Stimulated activated CD4-positive, alpha-beta T cell treated with anti-CD3 and anti-CD28 coated beads, TNF-alpha, amount 100 ng/mL, for 4 hours (primary cell): ENCODE measurements around the gene ZNF646.
"Not testable (repeated sequence)": the region's sequence is repeated elsewhere in the genome, so short reads cannot be mapped to it uniquely, and the experiment has no call there.

Experiments used
- DNase-seq, 3 experiments: peaks; one replicate each; pipeline ENCODE4 v3.0.0-alpha.2; 2020; ENCODE audit warnings: low read depth in 3 of 3

Gene ZNF646

DNA sequence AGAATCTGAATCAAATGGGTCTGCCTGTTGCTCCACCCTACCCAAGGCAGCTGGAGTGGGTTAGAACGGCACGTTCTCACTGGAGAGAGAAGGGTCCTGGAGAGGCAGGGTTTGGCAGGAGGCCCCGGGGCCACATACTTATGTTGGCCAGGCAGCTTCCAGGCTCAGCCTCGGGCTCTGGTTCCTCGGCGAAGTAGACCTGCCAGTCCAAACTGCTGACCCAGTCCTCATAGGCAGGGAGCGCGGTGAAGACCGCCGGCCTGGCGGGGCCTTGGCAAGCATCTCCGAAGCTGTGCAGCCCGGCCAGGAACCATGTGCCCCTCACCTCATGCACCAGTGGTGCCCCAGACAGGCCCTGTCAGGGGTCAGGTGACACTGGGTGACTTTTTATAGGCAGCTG lies 9.8 kb downstream of the ZNF646 start:
- no peak for DNase-seq

- no peak for DNase-seq
Measured at GRCh38 chr16:31084584-31085302, 10.5 kb downstream of the ZNF646 start.

- no peak for DNase-seq
Measured at GRCh38 chr16:31085411-31085810, 11.2 kb downstream of the ZNF646 start.

GRCh38 chr16:31085873-31086628 lies 11.8 kb downstream of the ZNF646 start:
- DNase-seq: no peak

DNA sequence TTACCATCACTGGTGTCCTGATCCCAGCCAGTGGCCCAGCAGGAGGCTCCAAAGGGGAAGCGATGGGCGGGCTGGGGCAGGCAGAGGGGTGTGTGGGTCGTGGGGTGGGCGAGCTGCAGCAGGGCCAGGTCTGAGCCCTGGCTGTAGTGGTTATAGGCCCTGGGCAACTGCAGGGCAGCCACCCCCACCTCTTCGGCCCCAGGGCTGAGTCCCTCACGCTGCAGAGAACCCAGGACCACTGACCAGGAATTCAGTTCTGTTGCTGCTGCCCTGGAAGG lies 12.3 kb downstream of the ZNF646 start:
- no peak for DNase-seq

GRCh38 chr16:31087481-31087880 lies 13.3 kb downstream of the ZNF646 start:
- DNase-seq: no peak

- no peak for DNase-seq
Measured at GRCh38 chr16:31087971-31088370, 13.7 kb downstream of the ZNF646 start.

- DNase-seq: no peak
Measured at GRCh38 chr16:31088459-31089183, 14.4 kb downstream of the ZNF646 start, which contains the start of gene PRSS53. Gene PRSS53, minus strand, starts transcription at chr16:31088943. Its CDS starts 134 bp downstream, at chr16:31088809.

GRCh38 chr16:31089199-31089598 lies 15.0 kb downstream of the ZNF646 start:
- no peak for DNase-seq

- no peak for DNase-seq
Measured at GRCh38 chr16:31090540-31090939, 16.3 kb downstream of the ZNF646 start.

DNA sequence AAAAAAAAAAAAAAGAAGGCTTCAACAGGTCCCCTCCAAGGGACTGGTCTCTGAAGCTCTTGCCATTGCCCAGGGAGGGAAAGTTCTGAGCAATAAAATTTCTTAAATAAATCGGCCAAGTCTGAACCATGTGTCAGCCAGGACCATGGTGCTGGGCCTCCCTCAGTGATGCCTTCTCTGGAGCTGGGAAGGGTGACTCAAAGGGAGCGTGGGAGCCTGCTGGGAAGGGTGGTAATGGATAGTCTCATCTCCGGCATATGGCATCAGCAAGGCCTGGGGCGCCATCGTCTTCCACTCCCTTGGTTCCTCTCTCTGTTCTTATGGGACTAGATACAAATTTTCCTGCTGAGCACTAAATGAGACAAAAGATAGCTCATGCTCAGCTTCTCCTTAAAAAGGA lies 18.1 kb downstream of the ZNF646 start:
- DNase-seq: no peak

GRCh38 chr16:31093132-31093703 lies 19.0 kb downstream of the ZNF646 start:
- no peak for DNase-seq

- no peak for DNase-seq
Measured at GRCh38 chr16:31094088-31094423, 19.8 kb downstream of the ZNF646 start.

DNA sequence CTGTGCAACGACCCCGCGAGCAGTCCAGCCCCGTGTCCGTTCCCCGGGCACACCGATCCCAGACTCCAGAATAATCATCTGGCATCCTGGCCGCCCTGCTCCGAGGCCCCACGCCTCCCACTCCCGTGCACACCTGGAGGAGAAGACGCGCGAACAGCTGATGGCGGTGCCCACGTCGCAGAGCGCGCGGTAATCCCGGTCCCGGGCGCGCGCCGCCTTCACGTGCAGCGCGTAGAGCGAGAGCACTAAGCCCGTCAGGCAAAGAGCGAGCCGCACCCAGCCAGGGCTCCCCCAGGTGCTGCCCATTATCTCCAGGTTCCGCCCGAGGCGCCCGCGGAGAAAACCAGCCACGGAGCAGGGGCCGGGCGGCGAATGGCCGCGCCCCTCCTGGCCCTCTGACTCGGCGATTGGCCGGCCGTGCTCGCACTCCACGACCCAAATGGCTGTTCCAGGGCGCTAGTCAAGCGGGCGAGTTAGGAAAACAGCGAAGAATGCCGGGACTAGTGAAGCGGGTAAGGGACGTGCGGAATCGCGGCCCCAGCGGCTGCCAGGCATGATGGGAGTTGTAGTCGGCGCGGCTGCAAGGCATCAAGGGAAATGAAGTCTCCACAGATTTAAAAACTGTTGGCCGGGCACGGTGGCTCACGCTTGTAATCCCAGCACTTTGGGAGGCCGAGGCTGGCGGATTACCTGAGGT lies 20.4 kb downstream of the ZNF646 start, which contains the start of gene VKORC1:
Gene VKORC1 (minus strand): TSS at position 374 of the 697 bp plus-strand sequence. CDS start 68 bp downstream, at position 306.
- DNase-seq: peak; percentile 70 to 76 (median 71)

DNA sequence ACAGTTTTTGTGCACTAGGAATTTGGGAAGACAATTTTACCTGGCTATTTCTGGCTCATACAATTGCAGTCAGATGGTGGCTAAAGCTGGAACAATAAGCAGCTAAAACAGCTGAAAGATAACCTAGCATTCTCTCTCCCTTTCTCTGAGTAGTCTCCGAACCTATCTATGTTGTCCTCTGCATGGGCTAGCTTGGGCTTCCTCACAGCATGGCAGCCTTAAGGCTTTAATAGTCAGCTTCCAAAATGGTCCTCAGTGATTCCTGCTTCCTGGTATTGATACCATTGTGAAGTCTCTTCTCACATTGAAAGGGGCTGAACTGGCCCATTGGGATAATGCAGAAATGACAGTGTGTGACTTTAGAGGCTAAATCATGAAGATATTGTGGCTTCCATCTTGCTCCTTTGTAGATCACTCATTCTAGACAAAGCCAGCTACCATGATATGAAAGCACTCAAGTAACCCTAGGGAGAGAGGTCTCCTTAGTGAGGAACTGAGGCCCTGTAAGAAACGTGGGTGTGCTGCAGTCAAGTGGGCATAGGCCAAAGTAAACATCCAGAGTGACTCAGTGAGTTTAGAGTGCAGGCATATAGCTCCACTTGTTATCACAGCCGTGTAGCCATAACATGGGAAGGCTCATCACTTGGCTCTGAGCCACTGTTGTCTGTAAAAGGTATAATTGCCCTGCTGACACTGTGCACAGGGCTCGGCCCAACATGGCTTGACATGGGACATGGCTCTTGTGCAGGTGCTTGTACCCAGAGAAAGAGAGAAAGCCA lies 25.8 kb downstream of the ZNF646 start:
- DNase-seq: no peak

- DNase-seq: not testable (repeated sequence)
Measured at GRCh38 chr16:31100876-31101641, 26.8 kb downstream of the ZNF646 start.

GRCh38 chr16:31105677-31106213 lies 31.5 kb downstream of the ZNF646 start:
- DNase-seq: peak; percentile 56 to 72 (median 63)

- DNase-seq: no peak
Measured at GRCh38 chr16:31106509-31107464, 32.6 kb downstream of the ZNF646 start.

DNA sequence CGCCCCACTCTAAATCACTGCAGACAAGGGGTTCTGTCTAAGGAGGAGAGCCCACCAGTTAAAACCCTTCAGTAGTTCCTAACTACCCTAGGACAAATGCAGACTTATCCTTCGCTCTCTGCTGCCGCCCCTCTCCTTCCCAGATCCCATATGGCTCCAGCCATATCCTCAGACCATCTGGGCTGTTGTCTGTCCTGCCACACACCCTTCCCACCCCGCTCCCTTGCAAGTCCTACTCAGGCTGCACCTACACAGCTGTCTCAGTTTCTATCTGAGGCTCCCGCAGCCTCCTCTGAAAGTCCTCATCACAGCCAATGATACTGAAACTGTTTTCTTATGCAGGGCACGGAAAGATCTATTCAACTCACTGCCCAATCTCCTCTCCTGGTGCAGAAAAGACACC lies 33.2 kb downstream of the ZNF646 start:
- DNase-seq: no peak
